ENCODE measurements around the gene TBX15.

TBX15 gene

GRCh38 chr1:118982821-118983557 lies 5.2 kb downstream of the TBX15 start:
- TF ChIP-seq CTCF (IDR thresholded peaks at IDR 0.05; ENCODE audit: extremely low read depth, insufficient read depth, missing control alignments) = no peak
- in situ Hi-C loops (cut with MboI; ENCODE audit: low pct_unique_long_range_greater_than_20kb, low sequenced_read_pairs, unreplicated experiment) = no loop called here
- peak; percentile 13 for DNase-seq (ENCODE audit: low spot score)

GRCh38 chr1:118982266-118982665 lies 5.9 kb downstream of the TBX15 start:
- peak; percentile 10 for DNase-seq (ENCODE audit: low spot score)
- in situ Hi-C loops (cut with MboI; ENCODE audit: low pct_unique_long_range_greater_than_20kb, low sequenced_read_pairs, unreplicated experiment) = no loop called here
- TF ChIP-seq CTCF (IDR thresholded peaks at IDR 0.05; ENCODE audit: extremely low read depth, insufficient read depth, missing control alignments) = no peak

GRCh38 chr1:118981436-118981835 lies 6.7 kb downstream of the TBX15 start:
- in situ Hi-C loops (cut with MboI; ENCODE audit: low pct_unique_long_range_greater_than_20kb, low sequenced_read_pairs, unreplicated experiment) = no loop called here
- DNase-seq (ENCODE audit: low spot score) = peak; percentile 11
- TF ChIP-seq CTCF (IDR thresholded peaks at IDR 0.05; ENCODE audit: extremely low read depth, insufficient read depth, missing control alignments) = no peak

GRCh38 chr1:118979754-118980575 lies 8.2 kb downstream of the TBX15 start:
- in situ Hi-C loops (cut with MboI; ENCODE audit: low pct_unique_long_range_greater_than_20kb, low sequenced_read_pairs, unreplicated experiment) = no loop called here
- DNase-seq (ENCODE audit: low spot score) = peak; percentile 17
- no peak for TF ChIP-seq CTCF (IDR thresholded peaks at IDR 0.05; ENCODE audit: extremely low read depth, insufficient read depth, missing control alignments)

GRCh38 chr1:118978914-118979701 lies 9.0 kb downstream of the TBX15 start:
- TF ChIP-seq CTCF (IDR thresholded peaks at IDR 0.05; ENCODE audit: extremely low read depth, insufficient read depth, missing control alignments) = no peak
- in situ Hi-C loops (cut with MboI; ENCODE audit: low pct_unique_long_range_greater_than_20kb, low sequenced_read_pairs, unreplicated experiment) = no loop called here
- DNase-seq (ENCODE audit: low spot score) = peak; percentile 14

GRCh38 chr1:118977600-118977999 lies 10.5 kb downstream of the TBX15 start:
- in situ Hi-C loops (cut with MboI; ENCODE audit: low pct_unique_long_range_greater_than_20kb, low sequenced_read_pairs, unreplicated experiment) = no loop called here
- no peak for TF ChIP-seq CTCF (IDR thresholded peaks at IDR 0.05; ENCODE audit: extremely low read depth, insufficient read depth, missing control alignments)
- no peak for DNase-seq (ENCODE audit: low spot score)
